HepG2 (cell line): Measurements from ENCODE around the gene PRKN. TPM values are rescaled to one million over a fixed set of nuclear protein-coding genes. Genes with fewer than 3 reads are reported as not detected.

Experiments used
- ATAC-seq: fragments of 200-7000 bp; cut with Tn5 transposase; 3 replicates; pipeline ENCODE4 v1.9.1; 2020; ENCODE audit warnings: mild to moderate bottlenecking, moderate library complexity
- BruUV-seq: library from RNA; stranded (reverse); fragments of 400-500 nt; replicated peaks from 2 replicates; lab custom pipeline; 2021; lab: Mats Ljungman, UMichigan
- CTCF ChIA-PET: fragments of 300-600 bp; formaldehyde crosslinking; extraction: SDS; loops from one replicate; lab custom pipeline; 2021; ENCODE audit warnings: low total read pairs, inconsistent platforms, low intra/inter-chr PET ratio; lab: Yijun Ruan, JAX
- POLR2A ChIA-PET: fragments of 350-600 bp; sonication (Branson Sonifier 250); formaldehyde crosslinking; loops from one replicate; lab custom pipeline; 2020; ENCODE audit warnings: antibody characterized with exemption, inconsistent platforms; lab: Yijun Ruan, JAX
- DNase-seq: peaks from one replicate; pipeline ENCODE4 v3.0.0-alpha.2; 2015; ENCODE audit warnings: low spot score
- FAIRE-seq: peaks from 3 replicates; lab custom pipeline; 2011; peaks lifted over from hg19 to GRCh38; lab: Jason Lieb, UNC
- H2AFZ ChIP-seq: one replicate; pipeline ENCODE4 v1.6.1; 2011; ENCODE audit warnings: low read length, inconsistent platforms
- H3K27ac ChIP-seq: fragments of 300-600 bp; 3 replicates; pipeline ENCODE4 v1.8.0; 2011; ENCODE audit warnings: mixed run types, mild to moderate bottlenecking, mixed read lengths, low read length, inconsistent platforms; ENCODE audit not compliant: insufficient read depth; ENCODE audit errors: extremely low read length
- H3K27me3 ChIP-seq, 2 experiments: fragments of 200-600 bp in 1 of 2; 2 replicates in 1 of 2; 3 replicates in 1 of 2; pipeline versions ENCODE4 v1.6.0 to v1.8.0; 2011; ENCODE audit warnings: low read length in 2 of 2, mild to moderate bottlenecking in 2 of 2, moderate library complexity in 2 of 2, inconsistent platforms in 1 of 2; ENCODE audit not compliant: insufficient read depth in 2 of 2, control insufficient read depth in 1 of 2
- H3K36me3 ChIP-seq, 2 experiments: fragments of 200-600 bp in 1 of 2; replicated peaks in 1 of 2; 2 replicates in 1 of 2; 3 replicates in 1 of 2; pipeline versions ENCODE4 v1.5.1 to v1.8.0; 2011; ENCODE audit warnings: low read length in 2 of 2, inconsistent platforms in 1 of 2; ENCODE audit not compliant: insufficient read depth in 2 of 2, control insufficient read depth in 1 of 2
- H3K4me1 ChIP-seq: 2 replicates; pipeline ENCODE4 v1.5.1; 2012; ENCODE audit warnings: low read length, inconsistent platforms; ENCODE audit not compliant: insufficient read depth
- H3K4me2 ChIP-seq: 2 replicates; pipeline ENCODE4 v1.6.0; 2011; ENCODE audit warnings: low read depth, low read length, inconsistent platforms
- H3K4me3 ChIP-seq, 3 experiments: fragments of 200-600 bp in 1 of 3; sonication (generic), shearing (Covaris generic) in 1 of 3; replicated peaks in 1 of 3; 2 replicates each; pipeline ENCODE4 v1.5.1; 2011 to 2016; ENCODE audit warnings: low read length in 3 of 3, inconsistent platforms in 2 of 3, low read depth in 2 of 3, mild to moderate bottlenecking in 2 of 3, control low read depth in 1 of 3, mixed read lengths in 1 of 3; ENCODE audit not compliant: insufficient read depth in 1 of 3
- H3K79me2 ChIP-seq: one replicate; pipeline ENCODE4 v1.6.1; 2011; ENCODE audit warnings: low read length, inconsistent platforms; ENCODE audit not compliant: insufficient read depth
- H3K9ac ChIP-seq: 2 replicates; pipeline ENCODE4 v1.6.0; 2011; ENCODE audit warnings: mild to moderate bottlenecking, low read depth, low read length, inconsistent platforms; ENCODE audit not compliant: insufficient read depth
- H3K9me3 ChIP-seq: 2 replicates; pipeline ENCODE4 v1.5.1; 2012; ENCODE audit warnings: mild to moderate bottlenecking, low read length
- H4K20me1 ChIP-seq: 2 replicates; pipeline ENCODE4 v1.6.0; 2011; ENCODE audit warnings: inconsistent platforms, mild to moderate bottlenecking, low read length, moderate library complexity; ENCODE audit not compliant: insufficient read depth
- ELF3 ChIP-seq: IDR thresholded peaks from 2 replicates; pipeline ENCODE4 v1.6.1; 2016; ENCODE audit warnings: missing genetic modification reagents, missing compliant biosample characterization
- KAT7 ChIP-seq: IDR thresholded peaks from 2 replicates; pipeline ENCODE4 v1.6.1; 2018; ENCODE audit warnings: borderline replicate concordance, missing compliant biosample characterization
- MTA1 ChIP-seq: sonication (generic); formaldehyde crosslinking; IDR thresholded peaks from 2 replicates; pipeline ENCODE4 v1.4.0; 2020; ENCODE audit warnings: missing genetic modification reagents, mild to moderate bottlenecking, borderline replicate concordance
- PLRG1 ChIP-seq: fragments of 450-650 bp; conservative IDR thresholded peaks from 2 replicates; pipeline ENCODE4 v1.6.1; 2016
- RARA ChIP-seq: IDR thresholded peaks from 2 replicates; pipeline ENCODE4 v1.6.1; 2016; ENCODE audit warnings: missing genetic modification reagents, missing compliant biosample characterization
- REXO4 ChIP-seq: sonication (generic); formaldehyde crosslinking; IDR thresholded peaks from 2 replicates; pipeline ENCODE4 v1.8.0; 2022; ENCODE audit warnings: missing genetic modification reagents, mild to moderate bottlenecking, borderline replicate concordance
- SP4 ChIP-seq: sonication (generic); formaldehyde crosslinking; IDR thresholded peaks from 2 replicates; pipeline ENCODE4 v1.8.1; 2023; ENCODE audit warnings: mild to moderate bottlenecking, missing genetic modification reagents
- TEAD3 ChIP-seq: optimal IDR thresholded peaks from 2 replicates; pipeline ENCODE3; 2016; ENCODE audit warnings: borderline replicate concordance
- THAP11 ChIP-seq: IDR thresholded peaks from 2 replicates; pipeline ENCODE4 v1.6.1; 2016; ENCODE audit warnings: missing biosample characterization, missing genetic modification reagents
- ZFP36L1 ChIP-seq: sonication (generic); formaldehyde crosslinking; IDR thresholded peaks from 2 replicates; pipeline ENCODE4 v1.8.0; 2022; ENCODE audit warnings: mild to moderate bottlenecking, missing genetic modification reagents, moderate library complexity
- ZNF678 ChIP-seq: sonication (generic); formaldehyde crosslinking; IDR thresholded peaks from 2 replicates; pipeline ENCODE4 v1.4.0; 2020; ENCODE audit warnings: mild to moderate bottlenecking, missing genetic modification reagents
- ZNF724P ChIP-seq: sonication (generic); formaldehyde crosslinking; IDR thresholded peaks from 2 replicates; pipeline ENCODE4 v1.8.0; 2022; ENCODE audit warnings: missing genetic modification reagents, borderline replicate concordance
- ZNF776 ChIP-seq: sonication (generic); formaldehyde crosslinking; IDR thresholded peaks from 2 replicates; pipeline ENCODE4 v1.4.0; 2020; ENCODE audit warnings: mild to moderate bottlenecking, missing genetic modification reagents
- ZSCAN30 ChIP-seq: sonication (generic); formaldehyde crosslinking; IDR thresholded peaks from 2 replicates; pipeline ENCODE4 v1.5.0; 2020; ENCODE audit warnings: mild to moderate bottlenecking, missing genetic modification reagents
- WGBS: methylation state at CpG from one replicate; pipeline ENCODE4 v1.1.6; 2017; ENCODE audit warnings: low lambda C conversion rate; 5-methylcytosine and 5-hydroxymethylcytosine counted together
- in situ Hi-C: cut with HindIII; loops from 2 replicates; pipeline ENCODE4 v1.10.0; 2017; ENCODE audit warnings: low pct_unique_long_range_greater_than_20kb; ENCODE audit not compliant: extremely low pct_ligation_motif_present
- intact Hi-C: fragments of 100-400 bp; cut with micrococcal nuclease; formaldehyde crosslinking; loops from one replicate; pipeline ENCODE4 v1.10.0; 2022; ENCODE audit not compliant: unreplicated experiment
- polyA plus RNA-seq, 8 experiments: library from polyadenylated mRNA; depleted of rRNA in 3 of 8; stranded (reverse) in 7 of 8; unstranded in 1 of 8; fragments of >200 nt; fragmentation: Illumina TruSeq in 4 of 8; extraction: Trizol in 4 of 8; gene quantifications; 2 replicates each; pipeline versions ENCODE4 v1.2.1 to v1.2.3, GENCODE V29; 2011 to 2016; ENCODE audit warnings: low read depth in 4 of 8, missing spikeins in 1 of 8, mixed read lengths in 1 of 8; ENCODE audit not compliant: insufficient read depth in 1 of 8
- total RNA-seq, 5 experiments: library from RNA; depleted of rRNA; stranded (reverse); fragments of >200 nt; fragmentation: Illumina TruSeq; extraction: Trizol; gene quantifications; 2 replicates each; pipeline ENCODE4 v1.2.3, GENCODE V29; 2016; ENCODE audit warnings: low read depth in 1 of 5
- TF ChIP-seq, protein P1 (sequence below): sonication (generic); formaldehyde crosslinking; IDR thresholded peaks from 2 replicates; pipeline ENCODE4 v1.4.0; 2020; ENCODE audit warnings: low read depth, mild to moderate bottlenecking, missing genetic modification reagents
- TF ChIP-seq, protein P2 (sequence below): sonication (generic); formaldehyde crosslinking; IDR thresholded peaks from 2 replicates; pipeline ENCODE4 v1.5.0; 2020; ENCODE audit warnings: missing genetic modification reagents
- TF ChIP-seq, protein P3 (sequence below): sonication (generic); formaldehyde crosslinking; IDR thresholded peaks from 2 replicates; pipeline ENCODE4 v1.5.0; 2020; ENCODE audit warnings: missing genetic modification reagents
- TF ChIP-seq, protein P4 (sequence below): sonication (generic); formaldehyde crosslinking; IDR thresholded peaks from 2 replicates; pipeline ENCODE4 v1.4.0; 2020; ENCODE audit warnings: missing genetic modification reagents, mild to moderate bottlenecking, borderline replicate concordance

PRKN gene
- total and polyA plus RNA-seq, 2 of the 13 experiments (the other 11 are each of a cell fraction or from before 2014, with no cell fraction given): 0.31 to 0.44 TPM

DNA sequence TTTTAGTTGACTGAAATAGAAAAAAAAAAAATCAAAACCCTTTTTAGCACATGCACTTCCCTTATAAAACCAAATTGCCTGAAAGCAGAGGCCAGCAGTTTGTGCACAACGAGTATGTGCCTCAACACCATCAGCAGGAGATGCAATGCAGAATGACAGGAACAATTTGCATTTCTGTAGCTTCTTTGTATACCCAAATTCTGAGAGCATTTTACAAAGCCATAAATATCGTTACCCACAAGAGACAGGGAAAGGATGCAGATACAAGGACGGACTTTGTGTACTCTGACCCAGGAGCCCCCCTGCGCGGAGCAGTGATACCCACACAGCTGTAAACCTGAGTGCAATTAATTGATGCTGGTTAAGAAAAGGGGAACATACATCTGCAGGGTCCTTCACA is 285.6 kb downstream of the PRKN start:
- intact Hi-C loops: loop anchor here (2.0 kb wide), 1 partner anchor 295 kb away; no protein-coding TSS in a partner anchor
- POLR2A ChIA-PET: no interaction called here

More for the DNA sequence above, 285.6 kb downstream of the PRKN start:
- Histone ChIP-seq H3K9ac (no peak overlapping the region), H3K4me3 (no peak overlapping the region), H3K27ac (no peak overlapping the region), H3K27me3 (no peaks in the 10 kb centered on the region), H3K36me3 (no peaks in the 10 kb centered on the region), H3K4me1 (no peaks in the 10 kb centered on the region), H3K79me2 (no peaks in the 10 kb centered on the region), H4K20me1 (no peaks in the 10 kb centered on the region), H2AFZ (no peak overlapping the region), H3K9me3 (peaks cover 19% of the 10 kb centered on the region; the same call in 1 of the 2 replicates), H3K4me2 (no peak overlapping the region)
- no peak for FAIRE-seq
- CTCF ChIA-PET: no interaction called here
- 48% methylated on average over 5 of the region's 5 CpGs for WGBS
- no TSS peak for BruUV-seq
- in situ Hi-C loops: no loop called here
- no peak for ATAC-seq
- TF ChIP-seq THAP11 (CRISPR knock-in tag): no peak
- no peak for TF ChIP-seq RARA (CRISPR knock-in tag)
- TF ChIP-seq, protein P1, sequence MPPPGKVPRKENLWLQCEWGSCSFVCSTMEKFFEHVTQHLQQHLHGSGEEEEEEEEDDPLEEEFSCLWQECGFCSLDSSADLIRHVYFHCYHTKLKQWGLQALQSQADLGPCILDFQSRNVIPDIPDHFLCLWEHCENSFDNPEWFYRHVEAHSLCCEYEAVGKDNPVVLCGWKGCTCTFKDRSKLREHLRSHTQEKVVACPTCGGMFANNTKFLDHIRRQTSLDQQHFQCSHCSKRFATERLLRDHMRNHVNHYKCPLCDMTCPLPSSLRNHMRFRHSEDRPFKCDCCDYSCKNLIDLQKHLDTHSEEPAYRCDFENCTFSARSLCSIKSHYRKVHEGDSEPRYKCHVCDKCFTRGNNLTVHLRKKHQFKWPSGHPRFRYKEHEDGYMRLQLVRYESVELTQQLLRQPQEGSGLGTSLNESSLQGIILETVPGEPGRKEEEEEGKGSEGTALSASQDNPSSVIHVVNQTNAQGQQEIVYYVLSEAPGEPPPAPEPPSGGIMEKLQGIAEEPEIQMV (CRISPR knock-in tag): no peak
- TF ChIP-seq, protein P2, sequence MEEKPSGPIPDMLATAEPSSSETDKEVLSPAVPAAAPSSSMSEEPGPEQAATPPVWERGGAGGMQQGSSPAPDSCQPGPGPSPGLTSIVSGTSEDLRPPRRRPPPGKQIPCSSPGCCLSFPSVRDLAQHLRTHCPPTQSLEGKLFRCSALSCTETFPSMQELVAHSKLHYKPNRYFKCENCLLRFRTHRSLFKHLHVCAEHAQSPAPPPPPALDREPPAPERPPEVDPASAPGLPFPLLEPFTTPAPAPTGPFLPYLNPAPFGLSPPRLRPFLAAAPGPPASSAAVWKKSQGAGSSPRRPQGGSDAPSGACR (CRISPR knock-in tag): no peak
- no peak for TF ChIP-seq KAT7
- TF ChIP-seq ZFP36L1 (CRISPR knock-in tag): no peak
- TF ChIP-seq, protein P3, sequence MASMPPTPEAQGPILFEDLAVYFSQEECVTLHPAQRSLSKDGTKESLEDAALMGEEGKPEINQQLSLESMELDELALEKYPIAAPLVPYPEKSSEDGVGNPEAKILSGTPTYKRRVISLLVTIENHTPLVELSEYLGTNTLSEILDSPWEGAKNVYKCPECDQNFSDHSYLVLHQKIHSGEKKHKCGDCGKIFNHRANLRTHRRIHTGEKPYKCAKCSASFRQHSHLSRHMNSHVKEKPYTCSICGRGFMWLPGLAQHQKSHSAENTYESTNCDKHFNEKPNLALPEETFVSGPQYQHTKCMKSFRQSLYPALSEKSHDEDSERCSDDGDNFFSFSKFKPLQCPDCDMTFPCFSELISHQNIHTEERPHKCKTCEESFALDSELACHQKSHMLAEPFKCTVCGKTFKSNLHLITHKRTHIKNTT (CRISPR knock-in tag): no peak
- no peak for TF ChIP-seq ZNF776
- TF ChIP-seq ZNF724P (CRISPR knock-in tag): no peak
- no peak for TF ChIP-seq ELF3 (CRISPR knock-in tag)
- TF ChIP-seq SP4 (CRISPR knock-in tag): no peak
- no peak for TF ChIP-seq PLRG1
- TF ChIP-seq TEAD3 (CRISPR knock-in tag): no peak
- no peak for TF ChIP-seq ZNF678 (CRISPR knock-in tag)
- no peak for TF ChIP-seq REXO4 (CRISPR knock-in tag)
- TF ChIP-seq, protein P4, sequence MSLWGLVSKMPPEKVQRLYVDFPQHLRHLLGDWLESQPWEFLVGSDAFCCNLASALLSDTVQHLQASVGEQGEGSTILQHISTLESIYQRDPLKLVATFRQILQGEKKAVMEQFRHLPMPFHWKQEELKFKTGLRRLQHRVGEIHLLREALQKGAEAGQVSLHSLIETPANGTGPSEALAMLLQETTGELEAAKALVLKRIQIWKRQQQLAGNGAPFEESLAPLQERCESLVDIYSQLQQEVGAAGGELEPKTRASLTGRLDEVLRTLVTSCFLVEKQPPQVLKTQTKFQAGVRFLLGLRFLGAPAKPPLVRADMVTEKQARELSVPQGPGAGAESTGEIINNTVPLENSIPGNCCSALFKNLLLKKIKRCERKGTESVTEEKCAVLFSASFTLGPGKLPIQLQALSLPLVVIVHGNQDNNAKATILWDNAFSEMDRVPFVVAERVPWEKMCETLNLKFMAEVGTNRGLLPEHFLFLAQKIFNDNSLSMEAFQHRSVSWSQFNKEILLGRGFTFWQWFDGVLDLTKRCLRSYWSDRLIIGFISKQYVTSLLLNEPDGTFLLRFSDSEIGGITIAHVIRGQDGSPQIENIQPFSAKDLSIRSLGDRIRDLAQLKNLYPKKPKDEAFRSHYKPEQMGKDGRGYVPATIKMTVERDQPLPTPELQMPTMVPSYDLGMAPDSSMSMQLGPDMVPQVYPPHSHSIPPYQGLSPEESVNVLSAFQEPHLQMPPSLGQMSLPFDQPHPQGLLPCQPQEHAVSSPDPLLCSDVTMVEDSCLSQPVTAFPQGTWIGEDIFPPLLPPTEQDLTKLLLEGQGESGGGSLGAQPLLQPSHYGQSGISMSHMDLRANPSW (CRISPR knock-in tag): no peak
- TF ChIP-seq MTA1: no peak
- no peak for TF ChIP-seq ZSCAN30 (CRISPR knock-in tag)
- no peak for DNase-seq
